DOHH2 (cell line): ENCODE measurements around the gene PLXNB1.

Experiments used
- H3F3A ChIP-seq: fragments of 200-600 bp; sonication (generic), shearing (Covaris generic); 2 replicates; pipeline ENCODE4 v1.6.0; 2016; ENCODE audit warnings: antibody characterized with exemption, mild to moderate bottlenecking; ENCODE audit not compliant: control insufficient read depth, insufficient read depth
- H3K27ac ChIP-seq: fragments of 200-600 bp; sonication (generic); 2 replicates; pipeline ENCODE4 v1.5.1; 2014; ENCODE audit warnings: low read depth, mild to moderate bottlenecking, low read length, moderate library complexity
- H3K27me3 ChIP-seq: fragments of 200-600 bp; sonication (generic); 2 replicates; pipeline ENCODE4 v1.6.1; 2014; ENCODE audit warnings: mild to moderate bottlenecking, low read length, mixed read lengths; ENCODE audit not compliant: control insufficient read depth
- H3K36me3 ChIP-seq: fragments of 200-600 bp; sonication (generic); 2 replicates; pipeline ENCODE4 v1.6.1; 2014; ENCODE audit warnings: mild to moderate bottlenecking, low read length, moderate library complexity, mixed read lengths; ENCODE audit not compliant: control insufficient read depth
- H3K4me1 ChIP-seq: fragments of 200-600 bp; sonication (generic); 2 replicates; pipeline ENCODE4 v1.6.1; 2014; ENCODE audit warnings: mild to moderate bottlenecking, low read length, mixed read lengths; ENCODE audit not compliant: control insufficient read depth
- H3K4me2 ChIP-seq: fragments of 200-600 bp; sonication (generic); 2 replicates; pipeline ENCODE4 v1.6.0; 2014; ENCODE audit warnings: mild to moderate bottlenecking, low read length, moderate library complexity
- H3K4me3 ChIP-seq: fragments of 200-600 bp; sonication (generic); 2 replicates; pipeline ENCODE4 v1.5.1; 2014; ENCODE audit warnings: mild to moderate bottlenecking, low read length, mixed read lengths
- H3K79me2 ChIP-seq: fragments of 200-600 bp; sonication (generic); 2 replicates; pipeline ENCODE4 v1.6.1; 2014; ENCODE audit warnings: mild to moderate bottlenecking, low read length, mixed read lengths; ENCODE audit not compliant: control insufficient read depth
- H3K9me2 ChIP-seq: fragments of 200-600 bp; sonication (generic); replicated peaks from 2 replicates; pipeline ENCODE4 v1.6.1; 2014; ENCODE audit warnings: mild to moderate bottlenecking, low read length, mixed read lengths; ENCODE audit not compliant: control insufficient read depth
- H3K9me3 ChIP-seq: fragments of 200-600 bp; sonication (generic); 2 replicates; pipeline ENCODE4 v1.6.1; 2014; ENCODE audit warnings: antibody characterized with exemption, low read length, mixed read lengths; ENCODE audit not compliant: control insufficient read depth, insufficient read depth
- H4K20me1 ChIP-seq: fragments of 200-600 bp; sonication (generic); 2 replicates; pipeline ENCODE4 v1.6.0; 2014; ENCODE audit warnings: low read depth, mild to moderate bottlenecking, antibody characterized with exemption, low read length, moderate library complexity; ENCODE audit not compliant: control insufficient read depth, insufficient read depth
- EZH2phosphoT487 ChIP-seq: fragments of 200-600 bp; sonication (generic); IDR thresholded peaks from 2 replicates; pipeline ENCODE4 v1.6.1; 2017; ENCODE audit warnings: borderline replicate concordance, mild to moderate bottlenecking, antibody characterized with exemption, low read length, moderate library complexity, mixed read lengths
- TF ChIP-seq, protein P1 (sequence below): fragments of 200-600 bp; sonication (generic); IDR thresholded peaks from one replicate; pipeline ENCODE4 v1.5.1; 2014; ENCODE audit warnings: antibody characterized with exemption, mild to moderate bottlenecking, low read depth, low read length; ENCODE audit not compliant: poor library complexity, severe bottlenecking

The PLXNB1 gene, protein sequence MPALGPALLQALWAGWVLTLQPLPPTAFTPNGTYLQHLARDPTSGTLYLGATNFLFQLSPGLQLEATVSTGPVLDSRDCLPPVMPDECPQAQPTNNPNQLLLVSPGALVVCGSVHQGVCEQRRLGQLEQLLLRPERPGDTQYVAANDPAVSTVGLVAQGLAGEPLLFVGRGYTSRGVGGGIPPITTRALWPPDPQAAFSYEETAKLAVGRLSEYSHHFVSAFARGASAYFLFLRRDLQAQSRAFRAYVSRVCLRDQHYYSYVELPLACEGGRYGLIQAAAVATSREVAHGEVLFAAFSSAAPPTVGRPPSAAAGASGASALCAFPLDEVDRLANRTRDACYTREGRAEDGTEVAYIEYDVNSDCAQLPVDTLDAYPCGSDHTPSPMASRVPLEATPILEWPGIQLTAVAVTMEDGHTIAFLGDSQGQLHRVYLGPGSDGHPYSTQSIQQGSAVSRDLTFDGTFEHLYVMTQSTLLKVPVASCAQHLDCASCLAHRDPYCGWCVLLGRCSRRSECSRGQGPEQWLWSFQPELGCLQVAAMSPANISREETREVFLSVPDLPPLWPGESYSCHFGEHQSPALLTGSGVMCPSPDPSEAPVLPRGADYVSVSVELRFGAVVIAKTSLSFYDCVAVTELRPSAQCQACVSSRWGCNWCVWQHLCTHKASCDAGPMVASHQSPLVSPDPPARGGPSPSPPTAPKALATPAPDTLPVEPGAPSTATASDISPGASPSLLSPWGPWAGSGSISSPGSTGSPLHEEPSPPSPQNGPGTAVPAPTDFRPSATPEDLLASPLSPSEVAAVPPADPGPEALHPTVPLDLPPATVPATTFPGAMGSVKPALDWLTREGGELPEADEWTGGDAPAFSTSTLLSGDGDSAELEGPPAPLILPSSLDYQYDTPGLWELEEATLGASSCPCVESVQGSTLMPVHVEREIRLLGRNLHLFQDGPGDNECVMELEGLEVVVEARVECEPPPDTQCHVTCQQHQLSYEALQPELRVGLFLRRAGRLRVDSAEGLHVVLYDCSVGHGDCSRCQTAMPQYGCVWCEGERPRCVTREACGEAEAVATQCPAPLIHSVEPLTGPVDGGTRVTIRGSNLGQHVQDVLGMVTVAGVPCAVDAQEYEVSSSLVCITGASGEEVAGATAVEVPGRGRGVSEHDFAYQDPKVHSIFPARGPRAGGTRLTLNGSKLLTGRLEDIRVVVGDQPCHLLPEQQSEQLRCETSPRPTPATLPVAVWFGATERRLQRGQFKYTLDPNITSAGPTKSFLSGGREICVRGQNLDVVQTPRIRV (N-terminal part only)

DNA sequence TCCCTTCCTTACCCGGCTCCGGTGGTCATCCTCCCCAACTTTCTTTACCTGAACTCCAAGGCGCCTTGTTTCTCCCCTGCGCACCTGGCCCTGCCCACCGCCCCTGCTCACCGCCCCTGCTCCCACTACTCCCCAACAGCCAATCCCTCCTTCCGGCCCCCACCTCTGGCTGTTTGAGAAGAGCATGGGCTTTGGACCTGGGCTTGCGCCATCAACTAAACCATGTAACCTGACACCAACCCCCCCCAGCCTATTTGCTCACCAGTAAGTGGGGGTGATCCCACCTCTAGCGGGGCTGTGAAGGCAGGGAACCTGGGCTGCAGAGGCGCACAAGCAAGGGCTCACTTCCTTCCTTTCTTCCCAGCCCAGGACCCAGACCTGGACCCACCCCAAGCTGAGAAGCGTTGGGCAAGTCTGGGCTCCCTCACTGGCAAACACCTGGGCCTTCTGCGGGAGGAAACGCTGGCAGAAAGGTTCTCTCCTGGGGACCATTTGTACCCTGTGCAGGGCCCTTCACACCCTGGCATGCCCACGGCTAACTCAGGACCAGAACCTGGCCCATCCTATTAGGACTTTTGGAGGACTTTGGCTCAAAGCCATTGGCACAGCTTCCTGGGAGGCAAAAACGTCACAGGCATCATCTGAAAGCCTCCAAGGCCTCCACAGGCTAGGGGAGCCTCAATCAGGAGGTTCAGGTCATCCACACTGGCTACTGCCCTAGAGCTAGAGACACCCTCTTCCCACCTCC is at the start of gene PLXNB1:
Gene PLXNB1, minus strand, starts transcription at position 127 of the 748 bp plus-strand sequence. CDS start 5,475 bp downstream, outside the sequence.
- Histone ChIP-seq H3K27me3 (peaks cover 16% of the 10 kb centered on the region), H3K36me3 (peaks cover 37% of the 10 kb centered on the region), H3K9me2 (no peaks in the 10 kb centered on the region), H3K27ac (no peak within 1 kb of the TSS), H3K9me3 (no peaks in the 10 kb centered on the region), H3K4me1 (peaks cover 9% of the 10 kb centered on the region), H4K20me1 (no peaks in the 10 kb centered on the region), H3F3A (no peaks in the 10 kb centered on the region), H3K4me3 (peak within 1 kb of the TSS; percentile 77), H3K79me2 (peaks cover 5% of the 10 kb centered on the region), H3K4me2 (peak within 1 kb of the TSS; percentile 92)
- TF ChIP-seq, protein P1, sequence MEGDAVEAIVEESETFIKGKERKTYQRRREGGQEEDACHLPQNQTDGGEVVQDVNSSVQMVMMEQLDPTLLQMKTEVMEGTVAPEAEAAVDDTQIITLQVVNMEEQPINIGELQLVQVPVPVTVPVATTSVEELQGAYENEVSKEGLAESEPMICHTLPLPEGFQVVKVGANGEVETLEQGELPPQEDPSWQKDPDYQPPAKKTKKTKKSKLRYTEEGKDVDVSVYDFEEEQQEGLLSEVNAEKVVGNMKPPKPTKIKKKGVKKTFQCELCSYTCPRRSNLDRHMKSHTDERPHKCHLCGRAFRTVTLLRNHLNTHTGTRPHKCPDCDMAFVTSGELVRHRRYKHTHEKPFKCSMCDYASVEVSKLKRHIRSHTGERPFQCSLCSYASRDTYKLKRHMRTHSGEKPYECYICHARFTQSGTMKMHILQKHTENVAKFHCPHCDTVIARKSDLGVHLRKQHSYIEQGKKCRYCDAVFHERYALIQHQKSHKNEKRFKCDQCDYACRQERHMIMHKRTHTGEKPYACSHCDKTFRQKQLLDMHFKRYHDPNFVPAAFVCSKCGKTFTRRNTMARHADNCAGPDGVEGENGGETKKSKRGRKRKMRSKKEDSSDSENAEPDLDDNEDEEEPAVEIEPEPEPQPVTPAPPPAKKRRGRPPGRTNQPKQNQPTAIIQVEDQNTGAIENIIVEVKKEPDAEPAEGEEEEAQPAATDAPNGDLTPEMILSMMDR, result no peak
- TF ChIP-seq EZH2phosphoT487, result no peak

DNA sequence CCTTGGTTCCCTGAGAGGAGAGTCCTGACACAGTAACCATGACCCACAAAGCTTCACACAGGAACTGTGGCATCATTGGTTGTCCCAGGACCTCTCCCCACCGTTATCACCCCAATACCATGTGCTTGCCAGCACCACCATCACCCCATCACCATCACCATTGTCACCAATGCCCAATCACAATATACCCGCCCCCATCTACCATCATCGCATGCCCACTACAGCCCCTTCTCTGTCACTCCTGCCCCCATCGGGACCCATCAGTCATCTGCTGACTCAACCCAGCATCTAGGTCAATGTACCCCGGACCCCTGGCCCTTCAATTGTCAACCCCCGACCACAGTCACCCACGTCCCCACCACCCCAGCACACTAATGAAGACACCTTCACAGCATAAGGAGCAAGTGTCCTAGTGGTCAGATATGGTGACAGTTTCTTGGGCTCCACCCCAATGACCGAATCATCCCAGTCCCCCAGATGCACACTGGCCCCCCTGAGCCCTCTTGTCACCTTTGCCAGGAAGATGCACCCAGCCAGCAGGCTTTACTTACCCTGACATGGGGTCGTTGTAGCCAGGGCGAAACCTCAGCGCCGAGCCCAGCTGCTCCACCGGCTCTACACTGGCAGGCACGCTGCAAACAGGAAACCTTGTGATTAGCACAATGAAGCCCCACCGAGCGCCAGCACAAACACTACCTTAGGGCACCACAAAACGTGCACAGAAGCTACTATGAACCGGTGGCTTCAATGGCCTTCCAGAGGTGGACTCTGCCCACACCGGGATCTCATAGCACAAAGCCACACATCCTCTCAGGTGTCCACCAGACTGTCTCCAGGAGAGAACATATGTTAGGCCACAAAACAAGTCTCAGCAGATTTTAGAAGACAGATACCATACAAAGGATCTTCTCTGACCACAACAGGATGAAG is 49.0 kb upstream of the PLXNB1 start:
- no peaks in the 10 kb centered on the region for H3K9me3 ChIP-seq
- no peaks in the 10 kb centered on the region for H3K9me2 ChIP-seq
- no peaks in the 10 kb centered on the region for H4K20me1 ChIP-seq
- H3K27me3 ChIP-seq, result no peaks in the 10 kb centered on the region
- peaks cover 5% of the 10 kb centered on the region; the same call in 1 of the 2 replicates for H3F3A ChIP-seq
- H3K4me3 ChIP-seq, result peak overlapping the region; percentile 54
- TF ChIP-seq, protein P1, result no peak
- no peak for TF ChIP-seq EZH2phosphoT487
- H3K27ac ChIP-seq, result peak overlapping the region; percentile 77
- H3K4me2 ChIP-seq, result peak overlapping the region; percentile 84
- H3K4me1 ChIP-seq, result peaks cover 37% of the 10 kb centered on the region
- no peaks in the 10 kb centered on the region for H3K36me3 ChIP-seq
- H3K79me2 ChIP-seq, result no peaks in the 10 kb centered on the region
